ENCODE data around the gene DNPH1. TPM values are rescaled to one million over a fixed set of nuclear protein-coding genes. Genes with fewer than 3 reads are reported as not detected.
A peak's percentile ranks its signal among the peaks of the same experiment; 100 is the strongest.

Gene DNPH1
- total and polyA plus RNA-seq, 9 of the 15 experiments (the other 6 are each of a cell fraction or from before 2014, with no cell fraction given), result 7.3 to 300 (median 68.7) TPM

DNA sequence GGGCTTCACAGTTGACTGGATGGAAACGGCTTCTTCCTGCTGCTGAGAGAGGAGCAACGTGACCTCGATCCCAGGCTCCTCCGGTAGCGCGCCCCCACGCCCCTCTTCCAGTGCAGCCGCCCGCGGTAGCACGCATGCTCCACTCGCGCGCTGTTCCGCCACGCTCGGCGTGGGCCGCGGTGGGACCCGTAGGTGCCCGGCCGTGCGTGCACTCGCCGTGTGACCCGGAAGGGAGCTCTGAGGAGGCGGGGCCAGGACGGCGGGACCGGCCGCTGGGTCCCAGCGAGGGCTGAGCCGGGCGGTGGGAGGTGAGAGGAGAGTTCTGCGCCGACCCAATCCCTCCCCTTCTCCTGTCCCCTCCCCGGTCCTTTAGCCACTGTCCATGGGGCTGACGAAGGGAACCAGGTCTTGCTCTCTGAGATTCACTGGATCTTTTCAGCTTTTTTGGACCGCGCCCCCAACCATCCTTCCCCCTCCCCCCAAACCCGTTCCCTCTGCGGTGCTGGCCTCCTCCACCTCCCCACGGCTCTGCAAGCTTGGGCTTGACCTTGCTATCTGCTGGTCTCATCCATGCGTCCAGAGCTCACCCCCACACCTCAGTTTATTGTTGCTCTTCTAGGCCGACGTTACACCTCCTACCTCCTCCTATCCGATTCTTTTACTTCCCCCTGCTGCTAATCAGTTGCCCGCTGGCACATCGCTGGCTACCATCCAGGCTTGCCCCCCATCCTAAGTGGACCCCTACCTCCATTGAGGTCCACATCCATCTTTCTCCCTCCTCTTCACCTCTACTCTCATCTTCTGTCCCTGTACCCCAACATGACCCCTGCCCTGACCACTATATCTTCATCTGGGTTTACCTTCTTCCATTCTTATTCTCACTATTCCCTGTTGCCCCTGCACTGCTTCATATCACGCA lies 47.1 kb downstream of the DNPH1 start, which contains the start of gene CUL9 (continued):
- 0 out of 2 replicates have a peak, but pooled peaks have one; percentile 56 for TF ChIP-seq ZNF766 (CRISPR knock-in tag; conservative IDR thresholded peaks at IDR 0.05)
- no peak for TF ChIP-seq GTF2E2 (tag; IDR thresholded peaks at IDR 0.05)
- no peak for TF ChIP-seq PPARD (CRISPR knock-in tag; IDR thresholded peaks at IDR 0.05)
- TF ChIP-seq RHOXF2B (CRISPR knock-in tag; conservative IDR thresholded peaks at IDR 0.05), result peak; percentile 83; the same call in 1 of the 2 replicates
- TF ChIP-seq ZNF134 (CRISPR knock-in tag; conservative IDR thresholded peaks at IDR 0.05), result no peak
- TF ChIP-seq NONO (IDR thresholded peaks at IDR 0.05; ENCODE audit: low read depth in 2 of 2, low read length in 1 of 2), result peak in 1 of 2 experiments; percentile 88; a peak in 2 of 4 replicates
- TF ChIP-seq ZNF717 (CRISPR knock-in tag; IDR thresholded peaks at IDR 0.05), result no peak
- TF ChIP-seq JUND (IDR thresholded peaks at IDR 0.05; ENCODE audit: borderline replicate concordance, low read depth, low read length), result peak; percentile 52
- TF ChIP-seq JUND (tag; IDR thresholded peaks at IDR 0.05; ENCODE audit: borderline replicate concordance, low read depth, low read length), result peak; percentile 46; the same call in 1 of the 3 replicates
- TF ChIP-seq FOXA3 (CRISPR knock-in tag; conservative IDR thresholded peaks at IDR 0.05 in 1 of 2, IDR thresholded peaks at IDR 0.05 in 1 of 2), result peak; percentile 14 to 85; a peak in 2 of 4 replicates
- TF ChIP-seq POLR2AphosphoS5 (IDR thresholded peaks at IDR 0.05; ENCODE audit: control insufficient read depth, insufficient read depth, low read depth, low read length), result peak; percentile 77
- TF ChIP-seq, protein P1, sequence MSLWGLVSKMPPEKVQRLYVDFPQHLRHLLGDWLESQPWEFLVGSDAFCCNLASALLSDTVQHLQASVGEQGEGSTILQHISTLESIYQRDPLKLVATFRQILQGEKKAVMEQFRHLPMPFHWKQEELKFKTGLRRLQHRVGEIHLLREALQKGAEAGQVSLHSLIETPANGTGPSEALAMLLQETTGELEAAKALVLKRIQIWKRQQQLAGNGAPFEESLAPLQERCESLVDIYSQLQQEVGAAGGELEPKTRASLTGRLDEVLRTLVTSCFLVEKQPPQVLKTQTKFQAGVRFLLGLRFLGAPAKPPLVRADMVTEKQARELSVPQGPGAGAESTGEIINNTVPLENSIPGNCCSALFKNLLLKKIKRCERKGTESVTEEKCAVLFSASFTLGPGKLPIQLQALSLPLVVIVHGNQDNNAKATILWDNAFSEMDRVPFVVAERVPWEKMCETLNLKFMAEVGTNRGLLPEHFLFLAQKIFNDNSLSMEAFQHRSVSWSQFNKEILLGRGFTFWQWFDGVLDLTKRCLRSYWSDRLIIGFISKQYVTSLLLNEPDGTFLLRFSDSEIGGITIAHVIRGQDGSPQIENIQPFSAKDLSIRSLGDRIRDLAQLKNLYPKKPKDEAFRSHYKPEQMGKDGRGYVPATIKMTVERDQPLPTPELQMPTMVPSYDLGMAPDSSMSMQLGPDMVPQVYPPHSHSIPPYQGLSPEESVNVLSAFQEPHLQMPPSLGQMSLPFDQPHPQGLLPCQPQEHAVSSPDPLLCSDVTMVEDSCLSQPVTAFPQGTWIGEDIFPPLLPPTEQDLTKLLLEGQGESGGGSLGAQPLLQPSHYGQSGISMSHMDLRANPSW (CRISPR knock-in tag; IDR thresholded peaks at IDR 0.05), result peak; percentile 85
- no peak for TF ChIP-seq TAL1 (IDR thresholded peaks at IDR 0.05)
- peak; percentile 90 for TF ChIP-seq HLTF (IDR thresholded peaks at IDR 0.05)
- 0 out of 2 replicates have a peak, but pooled peaks have one; percentile 1 for TF ChIP-seq CBFA2T2 (conservative IDR thresholded peaks at IDR 0.05)
- TF ChIP-seq ZC3H4 (CRISPR knock-in tag; IDR thresholded peaks at IDR 0.05; ENCODE audit: borderline replicate concordance), result no peak
- TF ChIP-seq, protein P2, sequence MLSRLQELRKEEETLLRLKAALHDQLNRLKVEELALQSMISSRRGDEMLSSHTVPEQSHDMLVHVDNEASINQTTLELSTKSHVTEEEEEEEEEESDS (CRISPR knock-in tag; IDR thresholded peaks at IDR 0.05), result no peak
- no peak for TF ChIP-seq NFE2L1 (tag; IDR thresholded peaks at IDR 0.05; ENCODE audit: borderline replicate concordance, low read depth)
- TF ChIP-seq DPF2 (IDR thresholded peaks at IDR 0.05), result no peak; the same call in none of the 2 replicates
- no peak for TF ChIP-seq ZNF239 (CRISPR knock-in tag; IDR thresholded peaks at IDR 0.05)
- TF ChIP-seq, protein P3, sequence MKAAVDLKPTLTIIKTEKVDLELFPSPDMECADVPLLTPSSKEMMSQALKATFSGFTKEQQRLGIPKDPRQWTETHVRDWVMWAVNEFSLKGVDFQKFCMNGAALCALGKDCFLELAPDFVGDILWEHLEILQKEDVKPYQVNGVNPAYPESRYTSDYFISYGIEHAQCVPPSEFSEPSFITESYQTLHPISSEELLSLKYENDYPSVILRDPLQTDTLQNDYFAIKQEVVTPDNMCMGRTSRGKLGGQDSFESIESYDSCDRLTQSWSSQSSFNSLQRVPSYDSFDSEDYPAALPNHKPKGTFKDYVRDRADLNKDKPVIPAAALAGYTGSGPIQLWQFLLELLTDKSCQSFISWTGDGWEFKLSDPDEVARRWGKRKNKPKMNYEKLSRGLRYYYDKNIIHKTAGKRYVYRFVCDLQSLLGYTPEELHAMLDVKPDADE (conservative IDR thresholded peaks at IDR 0.05; ENCODE audit: control insufficient read depth, low read depth, low read length), result peak; percentile 75; the same call in 1 of the 2 replicates
- TF ChIP-seq ZNF551 (CRISPR knock-in tag; IDR thresholded peaks at IDR 0.05), result no peak
- TF ChIP-seq KLF16 (IDR thresholded peaks at IDR 0.05), result peak; percentile 64
- TF ChIP-seq ZNF133 (CRISPR knock-in tag; IDR thresholded peaks at IDR 0.05), result no peak
- TF ChIP-seq SMAD3 (CRISPR knock-in tag; conservative IDR thresholded peaks at IDR 0.05), result no peak
- TF ChIP-seq SAFB (IDR thresholded peaks at IDR 0.05; ENCODE audit: borderline replicate concordance, low read depth, low read length), result peak; percentile 98
